IMR-90 (cell line): Measurements from ENCODE around the gene HS3ST2. TPM values are rescaled to one million over a fixed set of nuclear protein-coding genes. Genes with fewer than 3 reads are reported as not detected.

Source experiments
- ATAC-seq: fragments of 200-7000 bp; cut with Tn5 transposase; 2 replicates; pipeline ENCODE4 v1.9.1; 2020; ENCODE audit warnings: low read depth, mild to moderate bottlenecking, moderate library complexity
- BruUV-seq: library from RNA; stranded (reverse); fragments of 400-500 nt; replicated peaks from 2 replicates; lab custom pipeline; 2021; lab: Mats Ljungman, UMichigan
- CTCF ChIA-PET: fragments of 300-600 bp; formaldehyde crosslinking; extraction: SDS; loops from one replicate; lab custom pipeline; 2021; ENCODE audit warnings: antibody characterized with exemption; lab: Yijun Ruan, JAX
- POLR2A ChIA-PET: fragments of 300-600 bp; sonication (Branson Sonifier 250); formaldehyde crosslinking; loops from one replicate; lab custom pipeline; 2022; ENCODE audit warnings: antibody characterized with exemption; ENCODE audit not compliant: unreplicated experiment; lab: Charles Lee
- DNase-seq: peaks from one replicate; pipeline ENCODE4 v3.0.0; 2013
- H2AFZ ChIP-seq: replicated peaks from 2 replicates; pipeline ENCODE3; 2013; ENCODE audit warnings: low read length, mild to moderate bottlenecking; ENCODE audit not compliant: poor library complexity
- H2AK5ac ChIP-seq: 2 replicates; pipeline ENCODE4 v1.6.1; 2013; ENCODE audit warnings: low read depth, low read length, inconsistent platforms
- H2AK9ac ChIP-seq: replicated peaks from 2 replicates; pipeline ENCODE3; 2013; ENCODE audit warnings: mild to moderate bottlenecking, low read depth, low read length, moderate library complexity; ENCODE audit not compliant: poor library complexity
- H2BK120ac ChIP-seq: 2 replicates; pipeline ENCODE4 v1.6.1; 2013; ENCODE audit warnings: low read depth, low read length, inconsistent platforms
- H2BK15ac ChIP-seq: 3 replicates; pipeline ENCODE4 v1.6.1; 2013; ENCODE audit warnings: low read depth, low read length, inconsistent platforms
- H2BK20ac ChIP-seq: 2 replicates; pipeline ENCODE4 v1.6.1; 2013; ENCODE audit warnings: low read depth, mild to moderate bottlenecking, inconsistent platforms, low read length, moderate library complexity
- H2BK5ac ChIP-seq: 2 replicates; pipeline ENCODE4 v1.6.1; 2013; ENCODE audit warnings: mild to moderate bottlenecking, low read depth, low read length, inconsistent platforms; ENCODE audit not compliant: poor library complexity, severe bottlenecking
- H3K14ac ChIP-seq: replicated peaks from 2 replicates; pipeline ENCODE4 v1.6.1; 2013; ENCODE audit warnings: low read depth, low read length, inconsistent platforms
- H3K18ac ChIP-seq: 2 replicates; pipeline ENCODE4 v1.6.1; 2013; ENCODE audit warnings: low read depth, low read length, control low read depth
- H3K23ac ChIP-seq: 2 replicates; pipeline ENCODE4 v1.6.1; 2013; ENCODE audit warnings: low read depth, low read length, inconsistent platforms
- H3K27ac ChIP-seq: 2 replicates; pipeline ENCODE4 v1.5.1; 2013; ENCODE audit warnings: mild to moderate bottlenecking, control low read depth, low read length; ENCODE audit not compliant: insufficient read depth
- H3K27me3 ChIP-seq: 2 replicates; pipeline ENCODE4 v1.6.1; 2013; ENCODE audit warnings: low read length; ENCODE audit not compliant: control insufficient read depth, insufficient read depth
- H3K36me3 ChIP-seq: 2 replicates; pipeline ENCODE4 v1.6.1; 2013; ENCODE audit warnings: low read length, mixed read lengths; ENCODE audit not compliant: control insufficient read depth, insufficient read depth
- H3K4ac ChIP-seq: 2 replicates; pipeline ENCODE4 v1.6.1; 2013; ENCODE audit warnings: low read depth, low read length, inconsistent platforms
- H3K4me1 ChIP-seq: 2 replicates; pipeline ENCODE4 v1.6.1; 2013; ENCODE audit warnings: low read length, mixed read lengths; ENCODE audit not compliant: control insufficient read depth, insufficient read depth
- H3K4me2 ChIP-seq: 2 replicates; pipeline ENCODE4 v1.6.1; 2013; ENCODE audit warnings: low read depth, mild to moderate bottlenecking, control low read depth, low read length, moderate library complexity
- H3K4me3 ChIP-seq: 2 replicates; pipeline ENCODE4 v1.5.1; 2013; ENCODE audit warnings: low read depth, mild to moderate bottlenecking, control low read depth, low read length, moderate library complexity; ENCODE audit not compliant: insufficient read depth
- H3K56ac ChIP-seq: 2 replicates; pipeline ENCODE4 v1.6.1; 2013; ENCODE audit warnings: low read length, inconsistent platforms; ENCODE audit not compliant: insufficient read depth; ENCODE audit errors: extremely low read depth
- H3K79me1 ChIP-seq, 2 experiments: 2 replicates each; pipeline ENCODE4 v1.6.1; 2013; ENCODE audit warnings: low read length in 2 of 2, inconsistent platforms in 1 of 2, low read depth in 1 of 2
- H3K9ac ChIP-seq: 2 replicates; pipeline ENCODE4 v1.6.1; 2013; ENCODE audit warnings: low read depth, low read length, control low read depth
- H3K9me1 ChIP-seq: 2 replicates; pipeline ENCODE4 v1.6.1; 2013; ENCODE audit warnings: low read length, inconsistent platforms; ENCODE audit not compliant: insufficient read depth
- H3K9me3 ChIP-seq: 2 replicates; pipeline ENCODE4 v1.6.1; 2013; ENCODE audit warnings: low read length; ENCODE audit not compliant: control insufficient read depth, insufficient read depth
- H4K20me1 ChIP-seq: 2 replicates; pipeline ENCODE4 v1.6.1; 2013; ENCODE audit warnings: low read length, inconsistent platforms; ENCODE audit not compliant: insufficient read depth
- H4K5ac ChIP-seq: 2 replicates; pipeline ENCODE4 v1.6.1; 2013; ENCODE audit warnings: mild to moderate bottlenecking, low read depth, low read length, control low read depth
- H4K8ac ChIP-seq, 2 experiments: 2 replicates each; pipeline ENCODE4 v1.6.1; 2013; ENCODE audit warnings: low read depth in 2 of 2, low read length in 2 of 2, control low read depth in 1 of 2, inconsistent platforms in 1 of 2
- H4K91ac ChIP-seq: 2 replicates; pipeline ENCODE4 v1.6.1; 2013; ENCODE audit warnings: low read depth, low read length, inconsistent platforms; ENCODE audit not compliant: insufficient read depth
- CHD1 ChIP-seq: IDR thresholded peaks from 2 replicates; pipeline ENCODE4 v1.6.1; 2012; ENCODE audit warnings: low read depth, low read length, improper control_type of control experiment
- FOS ChIP-seq: fragments of 150-350 bp; IDR thresholded peaks from 2 replicates; pipeline ENCODE4 v1.6.1; 2016; ENCODE audit warnings: low read depth, low read length
- MAFK ChIP-seq: IDR thresholded peaks from 2 replicates; pipeline ENCODE4 v1.6.1; 2012; ENCODE audit warnings: low read depth, low read length, improper control_type of control experiment
- MXI1 ChIP-seq: IDR thresholded peaks from 2 replicates; pipeline ENCODE4 v1.6.1; 2012; ENCODE audit warnings: low read depth, mild to moderate bottlenecking, low read length, moderate library complexity, borderline replicate concordance
- POLR2A ChIP-seq: IDR thresholded peaks from 2 replicates; pipeline ENCODE4 v1.6.1; 2012; ENCODE audit warnings: mild to moderate bottlenecking, low read depth, low read length
- RAD21 ChIP-seq: IDR thresholded peaks from 2 replicates; pipeline ENCODE4 v1.6.1; 2012; ENCODE audit warnings: low read length, improper control_type of control experiment
- SMC3 ChIP-seq: fragments of 150-350 bp; IDR thresholded peaks from 2 replicates; pipeline ENCODE4 v1.6.1; 2016; ENCODE audit warnings: low read depth, mild to moderate bottlenecking, antibody characterized with exemption, low read length, moderate library complexity
- dilution Hi-C: fragments of 300-500 bp; cut with HindIII; formaldehyde crosslinking; loops from one replicate; pipeline ENCODE4 v1.14.3; 2018; ENCODE audit warnings: low sequenced_read_pairs; ENCODE audit not compliant: unreplicated experiment
- in situ Hi-C: fragments of 300-500 bp; cut with MboI; formaldehyde crosslinking; loops from 3 replicates; pipeline ENCODE4 v1.14.3; 2019; ENCODE audit warnings: low sequenced_read_pairs, inconsistent platforms, mixed read lengths
- intact Hi-C: fragments of 100-400 bp; cut with micrococcal nuclease; formaldehyde crosslinking; loops from 2 replicates; pipeline ENCODE4 v1.10.0; 2022
- polyA plus RNA-seq, 3 experiments: library from polyadenylated mRNA; depleted of rRNA; stranded (reverse); fragments of >200 nt; gene quantifications; 2 replicates each; pipeline ENCODE4 v1.2.3, GENCODE V29; 2012; ENCODE audit warnings: low replicate concordance in 1 of 3
- total RNA-seq: library from RNA; depleted of rRNA; stranded (reverse); fragments of >200 nt; gene quantifications from 2 replicates; pipeline ENCODE4 v1.2.3, GENCODE V29; 2012
- TF ChIP-seq, protein P1 (sequence below): fragments of 150-350 bp; IDR thresholded peaks from 2 replicates; pipeline ENCODE4 v1.6.1; 2016; ENCODE audit warnings: low read depth, mild to moderate bottlenecking, low read length, moderate library complexity, borderline replicate concordance
- TF ChIP-seq, protein P2 (sequence below): fragments of 150-350 bp; IDR thresholded peaks from 2 replicates; pipeline ENCODE4 v1.6.1; 2017; ENCODE audit warnings: mild to moderate bottlenecking, antibody characterized with exemption, low read length, low read depth

Gene HS3ST2
- total and polyA plus RNA-seq, 2 of the 4 experiments (the other 2 are of a cell fraction) = not detected

DNA sequence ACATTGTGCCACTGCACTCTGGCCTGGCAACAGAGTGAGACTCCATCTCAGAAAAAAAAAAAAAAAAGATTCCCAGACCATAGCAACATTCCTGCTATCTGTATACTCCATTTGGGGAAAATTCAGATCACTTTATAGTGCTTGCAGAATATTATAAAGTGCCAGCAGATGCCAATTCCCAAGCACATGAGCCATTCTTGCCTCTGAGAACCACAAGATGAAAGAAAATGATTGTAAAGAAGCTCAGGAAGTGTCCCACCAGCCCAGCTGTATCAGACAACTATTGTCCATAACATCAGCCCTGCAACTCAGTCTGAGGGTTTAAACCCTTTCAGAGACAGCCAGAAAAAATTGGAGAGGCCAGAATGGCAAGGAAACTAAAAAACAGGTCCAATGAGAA lies 69.0 kb downstream of the HS3ST2 start:
- BruUV-seq = no TSS peak
- Histone ChIP-seq H3K56ac (no peak overlapping the region), H2BK120ac (no peak overlapping the region), H2BK15ac (no peak overlapping the region), H2BK5ac (no peak overlapping the region), H3K27me3 (no peaks in the 10 kb centered on the region; the same call in 1 of the 2 replicates), H3K9ac (no peak overlapping the region), H4K91ac (no peak overlapping the region), H3K23ac (no peak overlapping the region), H2AFZ (no peak overlapping the region), H2AK5ac (no peak overlapping the region), H4K20me1 (no peaks in the 10 kb centered on the region), H3K4me1 (no peaks in the 10 kb centered on the region), H3K36me3 (no peaks in the 10 kb centered on the region), H4K5ac (no peak overlapping the region), H2BK20ac (no peak overlapping the region), H4K8ac (no peak overlapping the region), H2AK9ac (no peak overlapping the region), H3K4me2 (no peak overlapping the region), H3K9me3 (no peaks in the 10 kb centered on the region), H3K79me1 (no peaks in the 10 kb centered on the region), H3K18ac (no peak overlapping the region), H3K4me3 (no peak overlapping the region), H3K14ac (no peak overlapping the region), H3K9me1 (no peaks in the 10 kb centered on the region), H3K4ac (no peak overlapping the region), H3K27ac (no peak overlapping the region)
- POLR2A ChIA-PET = no interaction called here
- intact Hi-C loops (no loop called here), dilution Hi-C loops (no loop called here), in situ Hi-C loops (no loop called here)
- CTCF ChIA-PET = no interaction called here
- TF ChIP-seq POLR2A = no peak
- no peak for TF ChIP-seq CHD1
- TF ChIP-seq, protein P1, sequence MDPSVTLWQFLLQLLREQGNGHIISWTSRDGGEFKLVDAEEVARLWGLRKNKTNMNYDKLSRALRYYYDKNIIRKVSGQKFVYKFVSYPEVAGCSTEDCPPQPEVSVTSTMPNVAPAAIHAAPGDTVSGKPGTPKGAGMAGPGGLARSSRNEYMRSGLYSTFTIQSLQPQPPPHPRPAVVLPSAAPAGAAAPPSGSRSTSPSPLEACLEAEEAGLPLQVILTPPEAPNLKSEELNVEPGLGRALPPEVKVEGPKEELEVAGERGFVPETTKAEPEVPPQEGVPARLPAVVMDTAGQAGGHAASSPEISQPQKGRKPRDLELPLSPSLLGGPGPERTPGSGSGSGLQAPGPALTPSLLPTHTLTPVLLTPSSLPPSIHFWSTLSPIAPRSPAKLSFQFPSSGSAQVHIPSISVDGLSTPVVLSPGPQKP = no peak
- TF ChIP-seq MAFK = no peak
- TF ChIP-seq MXI1 = no peak
- no peak for TF ChIP-seq RAD21
- no peak for TF ChIP-seq SMC3
- TF ChIP-seq, protein P2, sequence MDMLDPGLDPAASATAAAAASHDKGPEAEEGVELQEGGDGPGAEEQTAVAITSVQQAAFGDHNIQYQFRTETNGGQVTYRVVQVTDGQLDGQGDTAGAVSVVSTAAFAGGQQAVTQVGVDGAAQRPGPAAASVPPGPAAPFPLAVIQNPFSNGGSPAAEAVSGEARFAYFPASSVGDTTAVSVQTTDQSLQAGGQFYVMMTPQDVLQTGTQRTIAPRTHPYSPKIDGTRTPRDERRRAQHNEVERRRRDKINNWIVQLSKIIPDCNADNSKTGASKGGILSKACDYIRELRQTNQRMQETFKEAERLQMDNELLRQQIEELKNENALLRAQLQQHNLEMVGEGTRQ = no peak
- no peak for TF ChIP-seq FOS
- DNase-seq (no peak), ATAC-seq (no peak)
